UCSD-AML1 (cell line): Measurements from ENCODE around the gene HIP1R.
A peak's percentile ranks its signal among the peaks of the same experiment; 100 is the strongest.
"Not testable (repeated sequence)": the region's sequence is repeated elsewhere in the genome, so short reads cannot be mapped to it uniquely, and the experiment has no call there.

Experiments
- DNase-seq: peaks from one replicate; lab custom pipeline; 2025; ENCODE audit not compliant: unreplicated experiment; lab: John Stamatoyannopoulos, UW

HIP1R gene

GRCh38 chr12:122872815-122873361 is 37.6 kb downstream of the HIP1R start:
- no peak for DNase-seq

DNA sequence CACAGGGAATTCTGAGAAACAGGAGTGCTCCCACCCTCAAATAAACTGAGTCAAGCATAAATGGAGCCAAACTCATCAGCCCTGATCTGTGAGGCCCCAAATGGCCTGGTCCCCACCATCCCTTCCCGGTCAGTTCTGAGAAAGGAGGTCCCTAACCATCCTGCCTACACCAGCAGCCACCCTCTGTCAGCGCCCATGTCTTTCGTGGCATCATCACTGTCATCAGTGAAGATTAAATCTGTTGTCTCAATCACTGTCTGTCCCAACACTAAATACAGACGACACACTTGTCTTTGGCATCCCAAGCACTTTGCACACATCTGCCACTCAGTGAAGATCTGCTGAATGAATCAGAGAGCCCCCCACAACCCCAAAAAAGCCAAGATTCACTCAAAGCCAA is 38.3 kb downstream of the HIP1R start:
- no peak for DNase-seq

DNA sequence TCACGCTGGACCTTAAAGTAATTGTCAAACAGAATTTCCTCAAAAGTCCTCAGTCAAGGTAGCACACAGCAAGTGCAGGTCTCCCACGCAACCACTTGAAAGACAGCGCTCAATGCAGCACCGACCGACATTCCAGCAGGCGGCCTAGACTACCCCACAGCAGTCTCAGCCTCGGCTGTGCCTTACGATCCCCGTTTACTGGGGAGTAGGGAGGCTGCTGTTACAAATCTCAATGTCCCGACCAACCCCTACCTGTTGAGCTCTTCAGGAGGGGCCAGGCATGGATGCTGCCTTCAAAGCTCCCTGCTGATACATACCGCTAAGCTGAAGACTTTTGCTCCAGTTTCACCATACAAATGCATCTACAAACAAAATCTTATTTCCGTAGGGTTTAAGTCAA is 38.8 kb downstream of the HIP1R start:
- no peak for DNase-seq

DNA sequence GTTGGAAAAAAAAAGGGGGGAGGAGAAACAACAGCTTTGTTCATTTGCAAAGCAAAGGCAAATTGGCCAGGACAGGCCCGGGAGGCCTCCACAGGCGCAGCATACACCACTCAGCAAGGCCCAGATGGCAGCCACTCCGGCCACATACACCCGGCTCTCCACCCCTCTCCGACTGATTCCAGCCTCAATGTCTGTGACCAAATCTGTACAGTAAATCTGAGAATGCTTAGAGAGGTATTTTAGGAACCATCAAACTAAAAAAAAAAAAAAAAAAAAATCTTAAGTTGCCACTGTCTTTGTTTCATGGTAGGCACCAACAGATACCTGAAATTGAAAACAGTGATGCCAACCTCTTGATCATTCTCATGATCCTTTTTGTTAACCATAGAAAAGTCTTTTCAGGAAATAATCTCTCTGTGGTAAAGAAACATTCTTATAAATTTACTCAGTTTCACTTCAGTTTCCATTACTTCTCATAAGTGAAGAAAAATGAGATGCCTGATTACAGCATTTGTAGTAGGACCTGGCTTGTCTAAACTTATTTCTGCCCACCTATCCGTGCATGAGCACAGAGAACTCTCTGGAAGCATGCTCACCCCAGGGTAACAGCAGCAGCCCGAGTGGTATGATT is 40.4 kb downstream of the HIP1R start:
- no peak for DNase-seq

- not testable (repeated sequence) for DNase-seq
These were observed 41.0 kb downstream of the HIP1R start for GRCh38 chr12:122876281-122876680.

DNA sequence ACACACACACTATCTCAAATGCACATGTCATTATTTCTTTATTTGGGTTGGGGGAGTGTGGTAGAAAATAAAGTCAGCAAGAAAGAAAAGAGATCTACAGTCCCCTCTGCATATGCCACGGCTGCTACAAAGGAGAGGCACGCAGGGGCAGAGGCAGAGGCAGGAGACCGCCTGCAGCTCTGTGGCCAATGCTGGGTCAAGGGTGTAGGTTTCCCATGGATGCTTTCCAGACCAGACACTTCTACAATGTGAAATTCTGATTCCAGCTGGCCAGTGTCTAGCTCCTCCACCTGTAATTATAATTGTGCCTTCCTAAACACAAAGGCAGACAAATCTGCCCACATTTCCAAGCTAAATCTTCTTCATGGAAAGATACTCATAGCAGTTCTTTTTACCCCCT is 41.5 kb downstream of the HIP1R start:
- no peak for DNase-seq

DNA sequence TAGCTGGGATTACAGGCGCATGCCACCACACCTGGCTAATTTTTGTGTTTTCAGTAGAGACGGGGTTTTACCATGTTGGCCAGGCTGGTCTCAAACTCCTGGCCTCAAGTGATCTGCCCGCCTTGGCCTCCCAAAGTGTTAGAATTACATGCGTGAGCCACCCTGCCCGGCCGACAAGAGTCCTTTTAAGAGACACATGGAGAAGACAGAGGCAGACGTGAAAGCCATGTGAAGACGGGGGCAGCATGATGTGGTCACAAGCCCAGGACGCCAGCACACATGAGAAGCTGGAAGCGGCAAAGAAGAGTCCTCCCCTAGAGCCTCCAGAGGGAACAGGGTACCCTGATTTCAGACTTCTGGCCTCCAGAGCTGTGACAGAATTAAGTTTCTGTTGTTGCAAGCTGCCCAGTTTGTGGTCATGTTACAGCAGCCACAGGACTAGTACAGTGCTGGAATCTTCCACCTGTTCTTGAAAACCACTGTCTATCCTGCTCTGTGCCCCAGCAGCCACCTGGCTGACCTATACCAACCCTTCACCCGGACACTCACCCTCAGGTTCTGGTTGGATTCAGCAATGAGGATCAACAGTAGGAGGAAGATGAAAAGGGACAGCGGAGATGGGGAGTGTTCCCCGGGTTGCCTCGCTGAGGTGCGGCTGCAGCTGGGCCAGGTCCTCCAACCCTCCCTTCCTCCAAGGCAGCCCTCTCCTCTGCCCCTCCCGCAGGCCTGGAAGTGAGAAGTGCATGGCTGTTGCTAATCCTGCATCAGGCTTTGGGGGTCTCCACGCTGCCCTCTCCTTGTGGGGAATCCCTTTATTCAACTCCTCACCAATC is 43.7 kb downstream of the HIP1R start:
- DNase-seq: no peak

- DNase-seq: no peak
These were observed 45.0 kb downstream of the HIP1R start for GRCh38 chr12:122880155-122880667.

DNA sequence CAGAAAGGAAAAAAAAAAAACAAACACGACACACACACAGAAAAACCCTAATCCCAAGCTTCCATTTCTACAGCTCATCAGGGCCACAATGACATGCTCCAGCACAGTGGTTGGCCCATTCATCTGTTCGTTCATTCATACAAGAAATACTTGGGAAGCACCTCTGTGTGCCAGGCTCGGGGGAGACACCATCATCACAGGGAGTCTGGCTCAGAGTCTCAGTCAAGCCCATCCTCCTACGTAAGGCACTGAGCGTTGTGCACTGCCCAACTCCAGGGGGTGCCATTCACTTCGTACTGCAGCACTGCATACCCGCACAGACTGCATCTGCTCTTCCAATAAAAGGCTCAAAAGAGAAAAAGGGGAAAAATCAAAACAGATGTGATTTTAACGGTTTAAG is 45.4 kb downstream of the HIP1R start:
- peak; percentile 45 for DNase-seq

- no peak for DNase-seq
These were observed 47.8 kb downstream of the HIP1R start for GRCh38 chr12:122882908-122883558.

DNA sequence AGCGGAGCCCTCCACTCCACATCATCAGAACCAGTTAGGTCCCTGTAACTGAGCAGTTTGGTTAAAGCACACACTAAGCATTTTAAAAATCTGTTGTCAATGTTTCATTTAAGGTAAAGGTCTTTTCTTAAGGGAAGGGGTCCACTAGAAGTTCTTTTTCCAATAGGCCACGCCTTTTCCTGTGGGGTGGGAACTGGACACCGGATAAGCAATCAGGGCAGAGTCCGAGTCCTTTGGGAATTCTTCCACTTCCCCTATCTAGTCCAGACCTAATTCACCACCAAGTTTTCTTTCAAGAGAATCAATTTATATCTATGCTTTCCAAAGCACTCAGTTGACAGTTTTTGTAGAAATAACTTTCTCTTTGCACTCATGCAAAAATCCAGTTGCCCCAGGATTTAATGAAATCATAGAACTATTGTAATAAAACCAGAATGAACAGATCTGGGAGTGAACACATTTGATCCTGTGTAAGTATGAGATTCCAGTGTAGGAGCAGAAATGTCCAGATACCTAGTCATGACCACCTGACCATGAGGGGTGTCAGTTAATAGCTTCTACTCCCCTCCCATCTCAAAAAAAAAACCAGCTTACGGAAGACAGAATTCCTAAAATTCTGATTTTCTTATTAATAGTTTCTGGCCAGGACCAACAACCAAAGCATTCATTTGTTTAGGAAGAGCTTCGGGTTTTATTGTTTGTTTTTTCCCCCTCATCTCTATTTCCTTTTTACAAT is 49.0 kb downstream of the HIP1R start:
- no peak for DNase-seq

DNA sequence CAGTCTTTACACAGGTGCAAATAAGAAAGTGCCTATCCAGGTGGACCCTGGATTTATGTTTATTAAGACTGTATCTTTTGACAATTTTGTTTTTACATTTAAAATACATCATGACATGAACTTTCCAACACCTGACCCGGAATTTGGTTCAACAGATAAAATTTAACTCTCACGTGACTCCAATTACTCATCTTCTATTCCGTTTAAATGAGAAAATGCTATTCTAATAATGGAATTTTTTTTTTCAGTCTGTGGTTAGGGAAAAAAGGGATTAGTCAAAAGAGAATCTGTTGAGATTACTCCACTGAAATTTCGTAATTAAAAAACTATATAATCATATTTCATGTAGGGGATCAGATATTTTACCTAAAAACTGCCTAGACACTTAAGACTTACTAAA is 49.6 kb downstream of the HIP1R start:
- DNase-seq: no peak

- no peak for DNase-seq
These were observed 50.9 kb downstream of the HIP1R start for GRCh38 chr12:122886161-122886560.

GRCh38 chr12:122886851-122887818 is 51.9 kb downstream of the HIP1R start:
- DNase-seq: no peak

DNA sequence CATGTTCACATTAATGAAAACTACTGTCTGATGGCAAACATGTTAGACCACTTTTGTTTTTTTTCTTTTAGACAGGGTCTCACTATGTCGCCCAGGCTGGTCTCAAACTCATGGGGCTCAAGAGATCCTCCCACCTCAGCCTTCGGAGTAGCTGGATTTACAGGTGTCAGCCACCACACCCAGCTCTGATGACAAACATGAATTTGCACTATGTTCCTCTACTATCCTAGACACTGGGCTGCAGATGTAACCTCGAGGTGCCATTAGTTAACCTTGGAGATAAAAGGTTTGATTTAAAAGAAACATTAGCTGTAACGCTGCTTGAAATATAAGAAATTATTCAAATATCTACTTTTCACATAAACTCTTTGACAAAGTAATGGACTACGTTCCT is 52.6 kb downstream of the HIP1R start:
- no peak for DNase-seq

- peak; percentile 65 for DNase-seq
These were observed 53.0 kb downstream of the HIP1R start for GRCh38 chr12:122888232-122888752.

GRCh38 chr12:122889761-122890520 is 54.7 kb downstream of the HIP1R start:
- peak; percentile 58 for DNase-seq

GRCh38 chr12:122891661-122892525 is 56.6 kb downstream of the HIP1R start:
- DNase-seq: no peak
